ENCODE data around the gene RETREG1.

GRCh38 chr5:16520841-16521240 is 96.0 kb downstream of the RETREG1 start:
- TF ChIP-seq CTCF (IDR thresholded peaks at IDR 0.05; ENCODE audit: borderline replicate concordance, extremely low read depth, low read length, poor library complexity, severe bottlenecking) (no peak), EZH2 (IDR thresholded peaks at IDR 0.05; ENCODE audit: borderline replicate concordance, low read depth, low read length, severe bottlenecking) (no peak)
